ENCODE data around the gene KCNJ14.

KCNJ14 gene

DNA sequence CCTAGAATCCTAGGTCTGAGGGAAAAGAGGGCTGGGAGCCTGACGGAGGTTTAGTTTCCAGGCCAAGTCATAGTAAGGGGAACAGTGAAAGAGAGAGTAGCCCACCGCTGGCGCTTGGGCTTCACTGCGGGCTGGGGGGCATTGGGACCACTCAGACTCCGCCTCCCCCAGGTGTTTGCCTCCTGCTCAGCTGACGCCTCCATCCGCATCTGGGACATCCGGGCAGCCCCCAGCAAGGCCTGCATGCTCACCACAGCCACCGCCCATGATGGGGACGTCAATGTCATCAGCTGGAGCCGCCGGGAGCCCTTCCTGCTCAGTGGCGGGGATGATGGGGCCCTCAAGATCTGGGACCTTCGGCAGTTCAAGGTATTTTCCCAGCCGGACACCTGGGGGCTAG lies 4.5 kb upstream of the KCNJ14 start:
- TF ChIP-seq JUND (IDR thresholded peaks at IDR 0.05; ENCODE audit: low read depth): no peak
- in situ Hi-C loops (cut with HindIII; ENCODE audit: low pct_unique_long_range_greater_than_20kb, low sequenced_read_pairs): no loop called here
- DNase-seq (ENCODE audit: low read depth in 1 of 2, low spot score in 1 of 2): no peak

DNA sequence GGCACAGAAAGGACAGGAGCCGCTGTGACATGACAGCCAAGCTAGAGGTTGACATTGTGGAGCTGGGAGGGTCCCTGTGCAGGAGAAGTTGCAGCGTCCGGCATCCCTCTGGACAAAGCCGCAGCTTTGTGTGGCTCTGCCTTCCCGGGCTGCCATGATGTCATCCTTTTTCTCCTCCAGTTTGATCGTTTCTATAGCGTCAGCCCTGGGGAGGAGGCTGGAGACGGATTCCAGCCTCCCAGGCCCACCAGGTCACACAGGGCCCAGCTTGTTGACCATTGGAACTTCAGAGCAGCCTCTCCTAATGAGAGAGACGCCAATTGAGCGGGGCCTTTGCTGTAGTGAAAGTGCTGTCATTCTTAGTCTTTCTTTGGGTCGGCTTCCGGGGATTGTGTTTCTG lies 3.8 kb upstream of the KCNJ14 start:
- in situ Hi-C loops (cut with HindIII; ENCODE audit: low pct_unique_long_range_greater_than_20kb, low sequenced_read_pairs): no loop called here
- no peak for DNase-seq (ENCODE audit: low read depth in 1 of 2, low spot score in 1 of 2)
- no peak for TF ChIP-seq JUND (IDR thresholded peaks at IDR 0.05; ENCODE audit: low read depth)

DNA sequence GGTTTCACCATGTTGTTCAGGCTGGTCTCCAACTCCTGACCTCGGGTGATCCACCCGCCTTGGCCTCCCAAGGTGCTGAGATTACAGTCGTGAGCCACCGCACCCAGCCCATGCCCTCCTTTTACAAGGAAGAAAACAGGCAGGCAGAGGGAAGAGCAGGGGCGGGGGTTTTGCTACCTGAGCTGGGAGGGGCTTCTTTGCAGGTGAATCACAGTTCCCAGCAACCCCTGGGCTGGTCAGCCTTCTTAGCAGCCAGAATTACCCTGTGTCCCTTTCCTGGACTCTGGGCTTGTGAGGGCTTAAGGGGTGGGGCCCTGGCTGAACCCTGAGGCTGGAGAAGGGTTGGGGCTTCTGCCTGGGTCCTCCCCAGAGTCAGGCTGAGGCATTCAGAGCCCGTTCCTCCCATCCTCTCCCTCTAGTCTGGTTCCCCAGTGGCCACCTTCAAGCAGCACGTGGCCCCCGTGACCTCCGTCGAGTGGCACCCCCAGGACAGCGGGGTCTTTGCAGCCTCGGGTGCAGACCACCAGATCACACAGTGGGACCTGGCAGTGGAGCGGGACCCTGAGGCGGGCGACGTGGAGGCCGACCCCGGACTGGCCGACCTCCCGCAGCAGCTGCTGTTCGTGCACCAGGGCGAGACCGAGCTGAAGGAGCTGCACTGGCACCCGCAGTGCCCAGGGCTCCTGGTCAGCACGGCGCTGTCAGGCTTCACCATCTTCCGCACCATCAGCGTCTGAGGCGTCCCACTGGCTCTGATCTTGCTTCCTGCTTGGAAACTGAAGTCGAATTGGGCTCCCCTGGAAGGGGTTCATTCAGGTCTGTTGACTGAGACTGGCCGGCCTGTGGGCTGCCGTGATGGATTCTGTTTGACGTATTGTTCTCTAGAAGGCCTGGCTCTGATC lies 2.8 kb upstream of the KCNJ14 start:
- no peak for DNase-seq (ENCODE audit: low read depth in 1 of 2, low spot score in 1 of 2)
- in situ Hi-C loops (cut with HindIII; ENCODE audit: low pct_unique_long_range_greater_than_20kb, low sequenced_read_pairs): no loop called here
- TF ChIP-seq JUND (IDR thresholded peaks at IDR 0.05; ENCODE audit: low read depth): no peak

DNA sequence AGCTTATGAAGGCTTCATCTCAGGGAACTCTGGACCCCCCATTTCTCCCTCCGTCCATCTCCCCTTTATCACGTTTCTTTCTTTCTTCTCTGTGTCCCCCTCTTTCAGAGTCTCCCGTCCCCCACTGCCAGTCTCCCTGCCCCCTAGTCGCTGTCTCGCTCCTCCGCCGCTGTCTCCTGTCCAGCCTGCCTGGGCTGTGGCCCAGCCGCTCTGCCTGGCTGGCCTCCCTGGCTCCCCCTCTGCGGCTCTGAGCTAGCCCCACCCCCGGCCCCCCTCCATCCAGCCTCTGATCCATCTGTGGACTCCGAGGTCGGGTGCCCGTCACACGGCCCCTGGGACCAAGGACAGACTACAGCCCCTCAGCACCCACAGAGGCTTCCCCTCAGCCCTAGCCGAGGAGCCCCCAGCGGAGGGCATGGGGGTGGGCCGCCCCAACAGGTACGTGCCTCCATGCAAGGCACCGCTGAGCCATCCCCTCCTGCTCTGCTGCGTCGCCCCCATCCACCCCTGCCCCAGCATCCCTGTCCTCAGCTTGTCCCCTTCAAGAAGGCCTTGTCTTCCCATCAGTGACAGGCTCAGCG lies 1.1 kb upstream of the KCNJ14 start:
- no peak for DNase-seq (ENCODE audit: low read depth in 1 of 2, low spot score in 1 of 2)
- TF ChIP-seq JUND (IDR thresholded peaks at IDR 0.05; ENCODE audit: low read depth): no peak
- in situ Hi-C loops (cut with HindIII; ENCODE audit: low pct_unique_long_range_greater_than_20kb, low sequenced_read_pairs): no loop called here

DNA sequence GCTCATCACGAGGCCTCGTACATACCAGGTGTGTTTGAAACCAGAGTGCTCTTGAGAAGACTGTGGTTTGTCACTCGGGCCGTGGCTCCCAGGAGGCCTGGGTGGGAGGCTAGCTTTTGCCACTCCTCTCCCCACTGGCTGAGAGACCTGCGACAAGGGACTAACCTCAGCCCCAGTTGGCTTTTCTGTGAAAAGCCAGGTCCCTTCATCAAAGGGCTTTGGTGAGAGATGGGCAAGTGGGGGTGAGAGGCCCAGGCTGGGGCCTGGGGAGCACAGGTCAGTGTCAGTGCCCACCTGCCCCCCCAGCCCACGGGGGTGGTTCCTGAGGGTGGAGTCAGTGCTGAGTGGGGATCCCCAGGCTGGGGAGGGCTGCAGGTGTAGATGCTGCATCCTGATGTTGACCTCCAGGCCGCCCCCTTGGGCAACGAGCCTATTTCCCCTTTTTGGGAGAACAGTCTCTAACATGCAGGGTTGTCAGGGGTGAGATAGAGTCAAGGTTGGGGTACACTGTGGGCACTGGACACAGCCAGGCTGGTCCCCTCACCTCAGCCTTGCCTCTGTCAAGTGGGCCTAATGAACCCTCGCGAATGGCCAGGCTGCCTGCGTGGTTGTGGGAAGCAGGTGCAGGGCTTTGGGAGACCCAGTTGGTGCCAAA lies 661 bp downstream of the KCNJ14 start:
- DNase-seq (ENCODE audit: low read depth in 1 of 2, low spot score in 1 of 2): no peak
- in situ Hi-C loops (cut with HindIII; ENCODE audit: low pct_unique_long_range_greater_than_20kb, low sequenced_read_pairs): no loop called here
- TF ChIP-seq JUND (IDR thresholded peaks at IDR 0.05; ENCODE audit: low read depth): no peak

DNA sequence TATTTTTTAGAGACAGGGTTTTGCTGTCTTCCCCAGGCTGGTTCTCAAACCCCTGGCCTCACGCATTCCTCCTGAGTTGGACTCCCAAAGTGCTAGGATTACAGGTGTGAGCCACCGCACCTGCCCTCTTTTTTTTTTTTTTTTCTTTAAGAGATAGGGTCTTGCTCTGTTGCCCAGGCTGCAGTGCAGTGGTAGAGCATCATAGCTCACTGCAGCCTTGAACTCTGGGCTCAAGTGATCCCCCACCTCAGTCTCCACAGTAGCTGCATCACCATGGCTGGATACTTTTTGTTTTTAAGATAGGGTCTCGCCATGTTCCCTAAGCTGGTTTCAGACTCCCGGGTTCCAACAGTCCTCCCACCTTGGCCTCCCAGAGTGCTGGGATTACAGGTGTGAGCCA lies 1.5 kb downstream of the KCNJ14 start:
- TF ChIP-seq JUND (IDR thresholded peaks at IDR 0.05; ENCODE audit: low read depth): no peak
- no peak for DNase-seq (ENCODE audit: low read depth in 1 of 2, low spot score in 1 of 2)

DNA sequence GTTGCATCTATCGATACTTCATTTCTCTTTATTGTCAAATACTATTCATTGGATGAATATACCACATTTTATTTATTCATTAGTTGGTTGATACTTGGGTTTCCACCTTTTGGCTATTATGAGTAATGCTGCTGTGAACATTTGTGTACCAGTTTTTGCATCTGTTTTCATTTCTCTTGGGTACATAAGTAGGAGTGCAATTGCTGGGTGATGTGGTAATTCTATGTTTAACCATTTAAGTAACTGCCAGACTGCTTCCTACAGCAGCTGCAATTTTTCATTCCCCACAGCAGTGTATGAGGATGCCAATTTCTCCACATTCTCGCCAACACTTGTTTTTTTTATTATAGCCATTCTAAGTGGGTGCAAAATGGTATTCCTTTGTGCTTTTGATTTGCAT lies 2.6 kb downstream of the KCNJ14 start:
- no peak for TF ChIP-seq JUND (IDR thresholded peaks at IDR 0.05; ENCODE audit: low read depth)
- no peak for DNase-seq (ENCODE audit: low read depth in 1 of 2, low spot score in 1 of 2)
- in situ Hi-C loops (cut with HindIII; ENCODE audit: low pct_unique_long_range_greater_than_20kb, low sequenced_read_pairs): no loop called here

More for the DNA sequence above, 1.5 kb downstream of the KCNJ14 start:
- in situ Hi-C loops (cut with HindIII; ENCODE audit: low pct_unique_long_range_greater_than_20kb, low sequenced_read_pairs): no loop called here

DNA sequence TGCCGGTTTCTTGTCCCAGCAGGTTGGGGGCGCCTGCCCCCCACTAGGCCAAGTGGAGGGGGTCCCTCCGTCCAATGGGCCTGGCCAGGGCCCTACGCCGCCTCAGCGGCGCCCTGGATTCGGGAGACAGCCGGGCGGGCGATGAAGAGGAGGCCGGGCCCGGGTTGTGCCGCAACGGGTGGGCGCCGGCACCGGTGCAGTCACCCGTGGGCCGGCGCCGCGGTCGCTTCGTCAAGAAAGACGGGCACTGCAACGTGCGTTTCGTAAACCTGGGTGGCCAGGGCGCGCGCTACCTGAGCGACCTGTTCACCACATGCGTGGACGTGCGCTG lies 6.2 kb downstream of the KCNJ14 start:
- no peak for DNase-seq (ENCODE audit: low read depth in 1 of 2, low spot score in 1 of 2)
- in situ Hi-C loops (cut with HindIII; ENCODE audit: low pct_unique_long_range_greater_than_20kb, low sequenced_read_pairs): no loop called here
- no peak for TF ChIP-seq JUND (IDR thresholded peaks at IDR 0.05; ENCODE audit: low read depth)

DNA sequence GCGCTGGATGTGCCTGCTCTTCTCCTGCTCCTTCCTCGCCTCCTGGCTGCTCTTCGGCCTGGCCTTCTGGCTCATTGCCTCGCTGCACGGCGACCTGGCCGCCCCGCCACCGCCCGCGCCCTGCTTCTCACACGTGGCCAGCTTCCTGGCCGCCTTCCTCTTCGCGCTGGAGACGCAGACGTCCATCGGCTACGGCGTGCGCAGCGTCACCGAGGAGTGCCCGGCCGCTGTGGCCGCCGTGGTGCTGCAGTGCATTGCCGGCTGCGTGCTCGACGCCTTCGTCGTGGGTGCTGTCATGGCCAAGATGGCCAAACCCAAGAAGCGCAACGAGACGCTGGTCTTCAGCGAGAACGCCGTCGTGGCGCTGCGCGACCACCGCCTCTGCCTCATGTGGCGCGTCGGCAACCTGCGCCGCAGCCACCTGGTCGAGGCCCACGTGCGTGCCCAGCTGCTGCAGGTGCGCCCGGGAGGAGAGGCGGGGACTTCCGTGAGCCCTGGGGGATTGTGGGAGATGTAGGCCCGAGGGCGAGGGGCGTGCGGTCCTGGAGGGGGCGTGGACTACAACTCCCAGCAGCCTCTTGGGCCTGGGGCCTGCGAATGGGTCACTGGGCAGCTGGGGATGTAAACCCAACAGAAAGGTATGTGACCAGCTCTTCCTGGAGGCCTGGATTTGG lies 6.7 kb downstream of the KCNJ14 start:
- no peak for DNase-seq (ENCODE audit: low read depth in 1 of 2, low spot score in 1 of 2)
- in situ Hi-C loops (cut with HindIII; ENCODE audit: low pct_unique_long_range_greater_than_20kb, low sequenced_read_pairs): no loop called here
- no peak for TF ChIP-seq JUND (IDR thresholded peaks at IDR 0.05; ENCODE audit: low read depth)

DNA sequence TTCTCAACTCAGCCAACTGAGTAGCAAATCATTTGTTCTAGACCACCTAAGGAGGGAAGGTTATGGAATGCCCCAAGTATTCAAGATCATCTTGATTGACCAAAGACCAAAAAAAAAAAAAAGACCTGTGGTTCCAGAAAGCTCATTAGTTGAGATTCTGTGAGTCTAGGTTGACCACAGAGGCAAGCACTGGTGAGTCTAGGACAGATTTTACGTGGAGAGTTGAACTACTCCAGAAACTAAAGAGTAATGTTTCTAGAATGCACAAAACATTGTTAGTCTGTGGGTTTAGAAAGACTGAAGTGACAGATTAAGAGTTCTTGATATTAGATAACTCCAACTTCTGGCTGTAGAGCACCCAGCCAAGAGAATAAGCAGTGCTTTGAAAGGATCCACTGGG lies 9.8 kb downstream of the KCNJ14 start:
- no peak for TF ChIP-seq JUND (IDR thresholded peaks at IDR 0.05; ENCODE audit: low read depth)
- no peak for DNase-seq (ENCODE audit: low read depth in 1 of 2, low spot score in 1 of 2)
- in situ Hi-C loops (cut with HindIII; ENCODE audit: low pct_unique_long_range_greater_than_20kb, low sequenced_read_pairs): no loop called here

DNA sequence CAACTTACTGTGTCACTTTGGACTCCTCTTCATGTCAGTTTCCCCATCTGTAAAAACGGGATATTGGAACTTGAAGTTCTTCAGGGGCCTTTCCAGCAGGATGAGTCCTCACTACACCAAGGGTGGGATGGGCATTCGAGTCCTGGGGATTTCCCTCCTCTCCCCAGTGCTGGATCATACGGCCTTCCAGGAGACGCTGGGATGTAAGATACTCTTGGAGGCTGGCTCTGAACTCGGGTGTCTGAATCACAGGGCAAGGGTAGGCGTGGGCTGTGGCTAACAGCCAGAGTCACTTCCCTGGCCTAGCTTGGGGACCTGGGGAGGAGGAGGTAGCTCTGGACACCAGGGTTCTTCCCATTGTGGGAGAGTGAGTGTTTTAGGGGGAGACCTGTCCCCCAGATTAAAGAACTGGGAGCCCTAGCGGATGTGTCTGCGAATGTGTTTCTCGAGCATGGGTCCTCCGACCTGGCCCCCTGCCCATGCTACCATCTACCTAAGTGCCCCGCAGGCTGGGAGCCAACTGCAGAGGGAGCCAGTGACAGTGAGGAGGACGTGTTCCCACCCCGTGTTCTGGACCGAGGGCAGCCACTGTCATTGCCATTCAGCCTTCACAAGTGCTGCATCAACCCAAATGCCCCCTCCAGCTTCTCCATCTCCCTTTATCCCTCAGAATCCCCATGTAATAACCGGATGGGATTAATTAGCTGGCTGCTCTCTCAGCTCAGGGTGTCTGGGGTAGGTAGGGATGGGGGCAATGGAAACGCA lies 11.4 kb downstream of the KCNJ14 start:
- no peak for TF ChIP-seq JUND (IDR thresholded peaks at IDR 0.05; ENCODE audit: low read depth)
- no peak for DNase-seq (ENCODE audit: low read depth in 1 of 2, low spot score in 1 of 2)
- in situ Hi-C loops (cut with HindIII; ENCODE audit: low pct_unique_long_range_greater_than_20kb, low sequenced_read_pairs): no loop called here

DNA sequence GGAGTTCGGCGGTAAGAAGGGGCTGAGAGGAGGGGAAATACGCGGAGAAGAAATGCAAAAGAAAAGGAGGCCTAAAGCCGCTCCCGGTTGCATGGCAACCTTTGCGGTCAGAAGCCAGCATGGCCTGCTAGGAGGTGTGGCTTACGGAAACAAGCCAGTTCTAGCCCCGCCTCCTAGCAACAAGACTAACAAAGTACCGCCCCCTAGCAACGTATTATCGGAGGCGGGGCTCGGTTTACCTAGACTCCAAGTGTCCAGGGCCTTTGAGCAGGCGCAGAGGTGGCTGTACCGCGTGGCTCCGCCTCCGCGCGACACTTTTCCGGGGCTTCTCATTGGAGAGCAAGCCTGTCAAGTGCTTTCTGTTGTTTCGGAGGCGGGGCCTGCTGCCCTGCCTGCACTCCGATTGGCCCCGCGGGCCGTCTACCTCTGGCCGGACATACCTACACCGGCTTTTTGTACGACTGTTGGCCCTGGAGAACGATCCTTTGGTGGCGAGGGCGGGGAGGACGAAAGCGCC lies 13.5 kb downstream of the KCNJ14 start:
- in situ Hi-C loops (cut with HindIII; ENCODE audit: low pct_unique_long_range_greater_than_20kb, low sequenced_read_pairs): no loop called here

More for the DNA sequence above, 13.5 kb downstream of the KCNJ14 start:
- TF ChIP-seq JUND (IDR thresholded peaks at IDR 0.05; ENCODE audit: low read depth): no peak
- DNase-seq (ENCODE audit: low read depth in 1 of 2, low spot score in 1 of 2): peak; percentile 89 to 99

Measured in T47D (cell line).